ENCODE data around the gene DPH7. TPM values are rescaled to one million over a fixed set of nuclear protein-coding genes. Genes with fewer than 3 reads are reported as not detected.
"Not testable (repeated sequence)": the region's sequence is repeated elsewhere in the genome, so short reads cannot be mapped to it uniquely, and the experiment has no call there.

DPH7 gene
- total RNA-seq, 6 experiments from 2014 or later: 9.2 to 17.8 (median 11.8) TPM

DNA sequence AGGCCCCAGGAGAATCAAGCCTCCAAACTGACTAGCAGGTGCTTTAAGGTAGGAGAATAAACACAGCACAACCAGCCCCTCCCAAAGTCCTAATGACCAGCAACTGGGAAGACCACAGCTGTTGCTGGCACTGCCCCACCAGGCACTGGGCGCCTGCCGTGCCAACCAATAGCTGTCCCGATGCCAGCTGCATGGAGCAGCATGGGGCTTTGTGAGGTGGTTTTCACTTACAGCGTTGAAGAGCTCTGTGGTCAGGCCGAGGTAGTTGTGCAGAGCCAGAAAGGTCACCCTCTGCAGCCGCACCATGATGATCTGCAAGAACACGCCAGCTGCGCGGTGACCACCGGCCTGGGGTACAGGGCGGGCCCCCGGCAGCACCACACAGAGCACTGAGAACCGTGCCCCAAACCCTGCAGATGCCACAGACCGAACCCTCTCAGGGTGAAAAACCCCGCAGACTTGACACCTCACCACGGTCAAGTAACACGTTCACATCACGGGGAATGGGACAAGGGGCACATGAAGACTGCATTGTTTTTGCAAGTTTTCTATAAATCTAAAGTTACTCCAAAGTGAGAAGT lies 57.2 kb downstream of the DPH7 start:
- no peak overlapping the region for H3K4me3 ChIP-seq
- no peak overlapping the region for H3K27ac ChIP-seq
- ATAC-seq (no peak), DNase-seq (no peak)
- TF ChIP-seq CTCF (IDR thresholded peaks at IDR 0.05) (no peak), POLR2A (IDR thresholded peaks at IDR 0.05) (no peak)
- peaks cover 0 to 3% (median 0%) of the 10 kb centered on the region in 4 donors for H3K36me3 ChIP-seq
- 91% methylated on average over 11 of the region's 18 CpGs for WGBS (ENCODE audit: insufficient coverage, low coverage, low lambda C conversion rate, missing lambda C conversion rate)
- no peaks in the 10 kb centered on the region for H3K4me1 ChIP-seq
- no peaks in the 10 kb centered on the region for H3K9me3 ChIP-seq
- intact Hi-C loops (cut with DNase I): no loop called here
- no peaks in the 10 kb centered on the region for H3K27me3 ChIP-seq

DNA sequence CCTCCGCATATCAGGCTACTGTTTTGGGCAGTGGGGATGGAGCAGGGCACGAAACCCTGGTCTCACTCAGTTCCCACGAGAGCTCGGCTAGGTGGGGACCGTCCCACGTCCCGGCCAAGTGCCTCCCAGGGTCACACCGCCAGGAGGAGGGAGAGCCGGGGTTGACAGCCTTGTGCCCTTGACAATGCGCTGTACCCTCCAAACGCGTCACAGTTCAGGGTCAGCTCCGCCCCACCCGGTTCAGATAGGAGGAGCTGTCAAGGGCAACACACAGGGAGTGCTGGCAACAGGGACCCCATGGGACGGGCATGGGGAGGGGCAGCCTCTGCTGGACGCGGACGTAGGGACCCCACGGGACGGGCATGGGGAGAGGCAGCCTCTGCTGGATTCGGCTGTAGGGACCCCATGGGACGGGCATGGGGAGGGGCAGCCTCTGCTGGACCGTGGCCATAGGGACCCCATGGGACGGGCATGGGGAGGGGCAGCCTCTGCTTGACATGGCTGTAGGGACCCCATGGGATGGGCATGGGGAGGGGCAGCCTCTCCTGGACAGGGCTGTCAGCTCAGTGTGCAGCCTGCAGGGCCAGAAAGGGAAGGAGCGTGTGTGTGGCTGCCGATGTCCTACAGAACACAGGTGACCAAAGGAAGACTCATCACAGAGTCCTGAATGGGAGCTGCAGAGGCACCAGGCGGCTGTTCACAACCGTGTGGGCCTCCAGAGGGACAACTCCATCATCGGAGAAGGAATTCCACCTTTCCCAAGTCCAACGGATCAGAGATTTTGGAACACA lies 57.9 kb downstream of the DPH7 start:
- Histone ChIP-seq H3K9me3 (no peaks in the 10 kb centered on the region), H3K27ac (no peak overlapping the region), H3K27me3 (no peaks in the 10 kb centered on the region), H3K4me1 (no peaks in the 10 kb centered on the region), H3K36me3 (peaks cover 0 to 3% (median 0%) of the 10 kb centered on the region in 4 donors), H3K4me3 (no peak overlapping the region)
- WGBS (ENCODE audit: insufficient coverage, low coverage, low lambda C conversion rate, missing lambda C conversion rate): 68% methylated on average over 7 of the region's 30 CpGs
- no peak for DNase-seq
- intact Hi-C loops (cut with DNase I): no loop called here
- TF ChIP-seq POLR2A (IDR thresholded peaks at IDR 0.05) (no peak), CTCF (IDR thresholded peaks at IDR 0.05) (no peak)
- peak in 1 of 4 donors; percentile 11 for ATAC-seq

GRCh38 chr9:137519553-137519952 lies 59.2 kb downstream of the DPH7 start:
- Histone ChIP-seq H3K9me3 (no peaks in the 10 kb centered on the region), H3K27ac (no peak overlapping the region), H3K4me1 (no peaks in the 10 kb centered on the region), H3K4me3 (no peak overlapping the region), H3K27me3 (no peaks in the 10 kb centered on the region), H3K36me3 (peaks cover 0 to 3% (median 0%) of the 10 kb centered on the region in 4 donors)
- intact Hi-C loops (cut with DNase I): no loop called here
- TF ChIP-seq CTCF (IDR thresholded peaks at IDR 0.05) (no peak), POLR2A (IDR thresholded peaks at IDR 0.05) (no peak)
- ATAC-seq: no peak
- WGBS (ENCODE audit: insufficient coverage, low coverage, low lambda C conversion rate, missing lambda C conversion rate): 100% methylated on average over 1 of the region's 10 CpGs
- DNase-seq: no peak

DNA sequence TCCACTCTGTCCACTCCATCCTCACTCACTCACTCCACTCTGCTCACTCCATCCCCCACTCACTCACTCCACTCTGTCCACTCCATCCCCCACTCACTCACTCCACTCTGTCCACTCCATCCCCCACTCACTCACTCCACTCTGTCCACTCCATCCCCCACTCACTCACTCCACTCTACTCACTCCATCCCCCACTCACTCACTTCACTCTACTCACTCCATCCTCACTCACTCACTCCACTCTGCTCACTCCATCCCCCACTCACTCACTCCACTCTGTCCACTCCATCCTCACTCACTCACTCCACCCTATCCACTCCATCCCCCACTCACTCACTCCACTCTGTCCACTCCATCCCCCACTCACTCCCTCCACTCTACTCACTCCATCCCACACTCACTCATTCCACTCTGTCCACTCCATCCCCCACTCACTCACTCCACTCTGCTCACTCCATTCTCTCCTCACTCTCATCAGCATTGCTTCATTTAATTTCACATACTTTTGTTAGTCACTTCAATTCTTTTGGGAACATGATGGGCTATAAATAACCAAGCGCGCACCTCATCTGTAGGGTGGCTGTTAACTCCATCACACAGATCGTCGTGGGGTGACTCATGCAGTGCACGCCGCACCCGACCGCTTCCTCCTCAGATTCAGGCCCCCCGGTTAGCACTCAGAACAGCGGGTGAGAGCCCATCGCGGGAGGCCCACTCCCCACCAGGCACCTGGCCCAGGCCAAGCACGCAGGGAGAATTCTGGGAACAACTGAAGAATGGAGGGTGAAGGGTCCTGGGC lies 59.9 kb downstream of the DPH7 start:
- intact Hi-C loops (cut with DNase I); H3K4me3 ChIP-seq; H3K36me3 ChIP-seq; H3K4me1 ChIP-seq; H3K27me3 ChIP-seq; H3K27ac ChIP-seq; ATAC-seq; DNase-seq; H3K9me3 ChIP-seq: not testable (repeated sequence)
- WGBS (ENCODE audit: insufficient coverage, low coverage, low lambda C conversion rate, missing lambda C conversion rate): 92% methylated on average over 10 of the region's 13 CpGs
